Measurements from ENCODE around the gene PARP2.
"Not testable (repeated sequence)": the region's sequence is repeated elsewhere in the genome, so short reads cannot be mapped to it uniquely, and the experiment has no call there.

PARP2 gene

GRCh38 chr14:20346713-20347112 is 3.3 kb downstream of the PARP2 start:
- DNase-seq, result no peak

DNA sequence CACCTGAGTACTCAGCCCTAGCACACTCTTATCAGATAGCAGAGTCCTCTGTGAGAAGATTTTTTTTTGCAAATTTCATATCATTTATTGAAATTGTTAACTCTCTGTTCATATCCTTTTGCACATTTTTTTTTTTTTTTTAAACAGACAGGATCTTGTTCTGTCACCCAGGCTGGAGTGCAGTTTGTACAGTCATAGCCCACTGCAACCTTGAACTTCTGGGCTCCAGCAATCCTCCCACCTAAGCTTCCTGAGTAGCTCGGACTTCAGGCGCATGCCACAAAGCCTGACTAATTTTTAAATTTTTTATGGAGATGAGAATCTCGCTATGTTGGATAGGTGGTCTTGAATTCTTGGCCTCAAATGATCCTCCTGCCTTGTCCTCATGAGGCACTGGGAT is 4.3 kb downstream of the PARP2 start:
- no peak for DNase-seq

DNA sequence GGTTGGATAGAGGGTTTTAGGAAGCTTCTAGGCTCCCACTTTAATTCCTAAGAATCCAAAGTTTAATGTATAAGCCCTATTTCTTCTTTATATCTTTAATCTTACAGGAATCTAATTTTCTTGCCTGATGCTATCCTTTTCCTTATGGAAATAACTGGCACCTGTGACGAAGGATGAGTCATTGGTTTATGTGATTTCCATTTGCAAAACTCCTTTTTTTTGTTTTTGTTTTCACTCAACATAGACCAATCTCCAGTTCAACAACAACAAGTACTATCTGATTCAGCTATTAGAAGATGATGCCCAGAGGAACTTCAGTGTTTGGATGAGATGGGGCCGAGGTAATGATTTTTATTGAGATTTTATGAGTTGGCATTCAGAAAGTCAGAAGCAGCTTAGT is 6.8 kb downstream of the PARP2 start:
- DNase-seq, result no peak

- DNase-seq, result no peak
Observed at GRCh38 chr14:20350860-20351259, 7.4 kb downstream of the PARP2 start.

GRCh38 chr14:20356422-20356821 is 13.0 kb downstream of the PARP2 start:
- DNase-seq, result no peak

DNA sequence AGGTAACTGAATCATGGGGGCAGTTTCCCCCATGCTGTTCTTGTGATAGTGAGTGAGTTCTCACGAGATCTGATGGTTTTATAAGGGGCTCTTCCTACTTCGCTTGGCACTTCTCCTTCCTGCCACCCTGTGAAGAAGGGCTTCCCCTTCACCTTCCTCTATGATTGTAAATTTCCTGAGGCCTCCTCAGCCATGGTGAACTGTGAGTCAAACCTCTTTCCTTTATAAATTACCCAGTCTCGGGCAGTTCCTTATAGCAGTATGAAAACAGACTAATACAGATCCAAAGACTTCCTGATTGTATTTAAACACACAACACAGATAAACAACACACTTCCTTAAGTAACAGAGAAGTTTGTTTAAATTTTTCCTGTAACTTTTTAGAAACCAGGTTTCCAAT is 15.0 kb downstream of the PARP2 start:
- not testable (repeated sequence) for DNase-seq

DNA sequence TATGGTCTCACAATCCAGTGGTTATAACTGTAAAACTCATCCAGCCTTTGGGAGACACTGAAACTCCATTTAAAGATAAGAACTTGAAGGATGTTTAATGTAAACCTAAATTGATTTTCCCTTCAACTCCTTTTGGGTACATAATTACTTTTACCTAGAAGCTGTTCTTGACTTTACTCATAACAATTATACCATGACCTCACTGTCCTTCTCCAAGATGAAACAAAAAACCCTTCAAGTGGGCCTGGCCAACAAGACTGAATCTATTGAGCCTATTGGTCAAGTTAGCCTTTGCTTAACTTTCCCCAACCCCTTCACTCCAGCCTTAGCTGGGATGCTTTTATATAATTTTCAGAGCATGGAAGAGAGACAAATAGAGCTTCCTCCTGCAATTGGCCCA is 22.5 kb downstream of the PARP2 start:
- no peak for DNase-seq

DNA sequence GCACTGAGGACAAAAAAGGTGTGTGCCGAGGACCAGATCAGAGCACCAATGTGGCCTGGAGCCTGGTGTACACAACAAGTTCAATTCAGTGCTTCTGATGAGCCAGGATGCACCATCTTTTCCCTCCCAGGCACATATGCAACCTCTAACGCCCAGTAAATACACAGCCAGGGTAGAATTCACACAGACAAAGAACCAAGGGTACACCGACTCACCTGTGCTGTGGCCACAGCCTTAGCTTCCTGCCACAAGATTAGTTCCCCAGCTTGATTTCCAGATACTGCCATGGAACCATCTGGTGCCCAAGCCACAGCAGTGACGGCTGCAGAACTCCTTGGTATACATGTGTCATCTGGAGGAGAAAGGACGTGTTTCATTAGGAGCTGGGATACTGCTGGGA is 29.4 kb downstream of the PARP2 start:
- DNase-seq, result no peak

DNA sequence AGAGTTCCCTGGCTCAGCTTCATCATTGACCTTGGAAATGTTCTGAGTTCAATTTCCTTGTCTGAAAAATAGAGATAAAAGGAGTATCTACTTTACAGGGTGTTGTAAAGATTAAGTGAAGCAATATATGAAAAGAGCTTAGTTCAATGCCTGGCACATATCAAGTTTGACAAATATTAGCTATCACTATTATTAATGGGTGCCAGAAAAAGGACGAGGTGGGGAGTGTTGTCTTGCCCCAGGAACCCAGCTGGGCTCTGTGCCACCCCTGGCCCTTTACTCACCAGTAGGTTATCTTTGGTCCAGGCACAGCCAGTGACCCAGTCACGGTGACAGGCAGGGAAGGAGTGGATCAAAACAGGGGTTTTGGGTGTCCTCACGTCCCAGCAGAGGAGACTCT is 32.0 kb downstream of the PARP2 start:
- no peak for DNase-seq

DNA sequence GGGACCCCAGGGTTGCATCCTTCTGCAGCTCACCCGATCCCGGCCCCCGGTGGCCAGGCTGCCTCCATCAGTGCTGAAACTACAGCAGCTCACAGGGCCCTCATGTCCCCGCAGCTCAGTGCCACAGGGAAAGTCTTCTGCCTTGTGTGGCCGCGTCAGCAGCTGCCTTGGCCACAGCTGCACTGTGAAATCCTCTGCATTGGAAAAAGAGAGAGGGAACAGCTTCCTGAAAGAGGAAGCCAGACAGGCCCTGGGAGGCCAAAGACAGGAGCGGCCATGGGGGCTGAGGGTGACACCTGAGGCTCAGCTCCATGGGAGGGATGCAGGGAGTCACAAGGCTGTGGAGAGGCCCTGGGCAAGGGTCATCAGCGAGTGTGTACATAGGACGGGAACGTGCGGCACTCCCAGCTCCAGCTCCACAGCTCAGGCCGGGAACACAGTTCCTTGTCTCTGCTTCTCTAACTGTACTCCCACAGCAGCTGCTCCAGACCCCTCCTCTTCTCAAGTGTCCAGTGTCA is 32.7 kb downstream of the PARP2 start:
- DNase-seq, result no peak

GRCh38 chr14:20377171-20377570 is 33.7 kb downstream of the PARP2 start:
- DNase-seq, result no peak

DNA sequence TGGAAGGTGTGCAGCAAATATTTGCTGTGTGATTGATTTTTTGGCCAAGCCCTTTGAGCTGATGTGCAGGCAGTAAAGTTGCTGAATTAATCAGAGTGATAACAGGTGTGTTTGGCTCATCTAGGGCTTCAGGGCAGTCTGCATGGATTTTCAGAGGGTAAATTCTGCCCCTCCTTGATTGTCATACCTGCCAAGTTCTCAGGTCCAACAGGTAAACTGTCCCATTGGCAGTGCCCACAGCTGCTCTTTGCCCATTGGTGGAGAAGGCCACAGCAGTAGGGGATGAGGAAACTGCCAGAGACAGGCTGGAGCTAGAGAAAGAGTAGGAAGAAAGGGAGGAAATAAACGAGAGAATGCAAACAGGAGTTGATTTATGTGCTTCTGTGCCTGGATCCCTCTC is 36.3 kb downstream of the PARP2 start:
- DNase-seq, result no peak

- DNase-seq, result no peak
Observed at GRCh38 chr14:20380681-20381080, 37.2 kb downstream of the PARP2 start.

DNA sequence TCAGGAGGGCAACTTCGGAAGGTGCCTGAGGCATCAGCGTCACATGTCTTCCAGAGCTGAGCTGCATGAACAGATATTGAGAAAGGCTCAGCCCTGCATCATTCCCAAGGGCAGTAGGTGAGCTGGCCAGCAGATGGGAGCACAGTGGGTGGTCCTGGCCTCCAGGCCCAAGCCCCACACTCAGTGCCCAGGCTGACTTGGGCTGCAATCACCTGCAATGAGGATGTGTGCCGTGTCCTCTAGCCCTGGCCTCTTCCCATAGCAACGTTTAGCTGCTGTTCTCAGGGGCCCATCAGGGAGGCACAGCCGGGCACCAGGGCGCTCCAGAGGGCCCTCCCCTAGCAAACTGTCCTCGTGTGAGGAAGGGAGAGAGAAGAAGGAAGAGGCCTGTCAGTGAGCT is 37.9 kb downstream of the PARP2 start:
- no peak for DNase-seq

GRCh38 chr14:20382526-20382925 is 39.1 kb downstream of the PARP2 start:
- no peak for DNase-seq

GRCh38 chr14:20383032-20383431 is 39.6 kb downstream of the PARP2 start:
- no peak for DNase-seq

GRCh38 chr14:20383636-20384035 is 40.2 kb downstream of the PARP2 start:
- no peak for DNase-seq

DNA sequence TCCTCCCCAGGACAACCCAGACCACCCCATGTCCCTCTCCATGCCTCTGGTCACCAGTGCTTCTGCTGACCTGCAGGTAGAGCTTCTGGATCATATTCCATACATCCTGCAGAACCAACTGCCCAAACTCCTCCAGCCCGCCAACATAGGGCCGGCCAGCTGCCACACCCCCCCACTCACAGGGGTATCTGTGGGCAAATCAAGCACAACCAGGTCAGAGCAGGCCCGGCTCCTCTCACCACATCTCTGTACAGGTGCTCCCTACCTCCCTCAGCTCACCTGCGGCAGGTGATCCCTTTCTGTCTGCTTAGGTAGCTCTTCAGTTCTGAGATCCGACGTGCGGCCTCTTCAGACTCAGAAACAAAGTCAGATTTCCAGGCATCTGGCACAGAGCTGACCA is 40.9 kb downstream of the PARP2 start:
- no peak for DNase-seq

GRCh38 chr14:20384886-20385285 is 41.5 kb downstream of the PARP2 start:
- no peak for DNase-seq

GRCh38 chr14:20386276-20386855 is 42.9 kb downstream of the PARP2 start:
- no peak for DNase-seq

- no peak for DNase-seq
Observed at GRCh38 chr14:20387576-20387975, 44.1 kb downstream of the PARP2 start.

- DNase-seq, result no peak
Observed at GRCh38 chr14:20388159-20388558, 44.7 kb downstream of the PARP2 start.

GRCh38 chr14:20391505-20391904 is 48.1 kb downstream of the PARP2 start:
- no peak for DNase-seq

DNA sequence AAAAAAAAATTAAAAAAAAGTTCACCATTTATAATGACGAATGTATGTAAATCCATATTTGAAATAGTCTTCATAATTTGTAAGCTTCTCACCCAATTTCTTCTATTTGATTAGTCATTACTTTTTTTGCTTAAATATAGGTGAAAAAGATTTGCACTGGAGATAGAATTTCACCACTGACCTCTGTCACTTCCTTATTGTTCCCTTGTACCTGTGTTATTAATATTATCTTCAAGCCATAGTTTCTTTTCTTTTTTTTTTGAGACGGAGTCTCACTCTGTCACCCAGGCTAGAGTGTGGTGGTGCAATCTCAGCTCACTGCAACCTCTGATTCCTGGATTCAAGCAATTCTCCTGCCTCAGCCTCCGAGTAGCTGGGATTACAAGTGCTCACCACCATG is 54.1 kb downstream of the PARP2 start:
- DNase-seq, result no peak

DNA sequence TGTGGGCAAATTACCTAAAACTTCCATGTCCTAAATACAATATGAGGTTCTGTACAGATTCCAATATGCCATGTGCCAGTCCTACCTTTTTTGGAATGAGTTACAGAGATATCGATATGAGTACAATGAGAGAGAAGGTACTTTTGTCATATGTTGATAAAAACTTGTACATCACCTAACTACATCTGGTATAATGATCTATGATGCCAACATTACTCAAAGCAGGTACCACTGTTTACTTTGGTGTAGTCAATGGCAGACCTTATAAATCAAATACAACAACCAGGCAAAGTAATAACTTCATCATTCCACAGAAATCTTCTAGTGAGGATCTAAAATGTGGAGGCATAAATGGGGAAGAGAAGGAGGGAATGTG is 57.1 kb downstream of the PARP2 start:
- no peak for DNase-seq

Data from fibroblast of skin of right quadriceps (primary cell).